ENCODE results near the gene RPL19.

RPL19 gene

GRCh38 chr17:39229274-39229913, 29.3 kb downstream of the RPL19 start:
- TF ChIP-seq CTCF (conservative IDR thresholded peaks at IDR 0.05; ENCODE audit: low read depth, low read length): no peak

GRCh38 chr17:39230361-39230760, 30.3 kb downstream of the RPL19 start:
- TF ChIP-seq CTCF (conservative IDR thresholded peaks at IDR 0.05; ENCODE audit: low read depth, low read length): no peak
- no peak for DNase-seq (ENCODE audit: low read depth)
- H3K4me3 ChIP-seq (ENCODE audit: low read length): no peak overlapping the region

More at GRCh38 chr17:39229274-39229913, 29.3 kb downstream of the RPL19 start:
- DNase-seq (ENCODE audit: low read depth): no peak
- no peak overlapping the region for H3K4me3 ChIP-seq (ENCODE audit: low read length)

GRCh38 chr17:39231091-39231561, 31.0 kb downstream of the RPL19 start:
- TF ChIP-seq CTCF (conservative IDR thresholded peaks at IDR 0.05; ENCODE audit: low read depth, low read length): no peak
- no peak for DNase-seq (ENCODE audit: low read depth)
- H3K4me3 ChIP-seq (ENCODE audit: low read length): no peak overlapping the region

GRCh38 chr17:39231591-39232551, 31.8 kb downstream of the RPL19 start:
- TF ChIP-seq CTCF (conservative IDR thresholded peaks at IDR 0.05; ENCODE audit: low read depth, low read length): peak; percentile 83
- no peak for DNase-seq (ENCODE audit: low read depth)
- no peak overlapping the region for H3K4me3 ChIP-seq (ENCODE audit: low read length)

- peak; percentile 30 for DNase-seq (ENCODE audit: low read depth)
- peak; percentile 91 for TF ChIP-seq CTCF (conservative IDR thresholded peaks at IDR 0.05; ENCODE audit: low read depth, low read length)
- no peak overlapping the region for H3K4me3 ChIP-seq (ENCODE audit: low read length)
Measured at GRCh38 chr17:39235555-39236449, 35.7 kb downstream of the RPL19 start.

GRCh38 chr17:39236450-39236927, 36.4 kb downstream of the RPL19 start:
- TF ChIP-seq CTCF (conservative IDR thresholded peaks at IDR 0.05; ENCODE audit: low read depth, low read length): no peak
- H3K4me3 ChIP-seq (ENCODE audit: low read length): no peak overlapping the region
- DNase-seq (ENCODE audit: low read depth): no peak
